ENCODE measurements around the gene SUGP2. TPM values are rescaled to one million over a fixed set of nuclear protein-coding genes. Genes with fewer than 3 reads are reported as not detected.
A peak's percentile ranks its signal among the peaks of the same experiment; 100 is the strongest.

Gene SUGP2
- total and polyA plus RNA-seq, 2 experiments from 2014 or later: 28.8 to 29.7 TPM

GRCh38 chr19:19043881-19044280 lies 10.6 kb upstream of the SUGP2 start:
- Histone ChIP-seq H3K4me2 (ENCODE audit: unreplicated experiment) (no peak overlapping the region), H4K20me1 (ENCODE audit: insufficient read depth) (no peaks in the 10 kb centered on the region), H3K9ac (no peak overlapping the region), H3F3A (ENCODE audit: insufficient read depth) (0 out of 2 replicates have a peak, but pooled peaks cover 12% of the 10 kb centered on the region), H3K27ac (no peak overlapping the region), H2AFZ (no peak overlapping the region), H3K9me2 (ENCODE audit: insufficient read depth) (no peaks in the 10 kb centered on the region), H3K4me1 (ENCODE audit: insufficient read depth) (peaks cover 5% of the 10 kb centered on the region; the same call in 1 of the 2 replicates), H3K9me3 (ENCODE audit: low read depth) (no peaks in the 10 kb centered on the region), H3K4me3 (no peak overlapping the region), H3K27me3 (replicated peaks; ENCODE audit: insufficient read depth) (no peaks in the 10 kb centered on the region), H3K36me3 (ENCODE audit: low read depth) (no peaks in the 10 kb centered on the region; the same call in 1 of the 2 replicates), H3K79me2 (ENCODE audit: insufficient read depth) (peaks cover 42% of the 10 kb centered on the region)
- in situ Hi-C loops (cut with MboI): no loop called here
- TF ChIP-seq EZH2phosphoT487 (IDR thresholded peaks at IDR 0.05; ENCODE audit: insufficient read depth, low read depth) (no peak), EZH2 (IDR thresholded peaks at IDR 0.05; ENCODE audit: insufficient read depth, poor library complexity, severe bottlenecking) (no peak)
- 91 to 93% methylated on average over 6 of the region's 6 CpGs for WGBS, 2 experiments (ENCODE audit: low coverage in 1 of 2, low lambda C conversion rate in 2 of 2, missing lambda C conversion rate in 2 of 2)
- no peak for DNase-seq

GRCh38 chr19:19043481-19043880 lies 10.2 kb upstream of the SUGP2 start:
- Histone ChIP-seq H3K4me3 (no peak overlapping the region), H3K27me3 (replicated peaks; ENCODE audit: insufficient read depth) (no peaks in the 10 kb centered on the region), H2AFZ (no peak overlapping the region), H3K9ac (no peak overlapping the region), H3K36me3 (ENCODE audit: low read depth) (no peaks in the 10 kb centered on the region; the same call in 1 of the 2 replicates), H3K4me1 (ENCODE audit: insufficient read depth) (peaks cover 5% of the 10 kb centered on the region; the same call in 1 of the 2 replicates), H3F3A (ENCODE audit: insufficient read depth) (0 out of 2 replicates have a peak, but pooled peaks cover 12% of the 10 kb centered on the region), H3K27ac (no peak overlapping the region), H3K79me2 (ENCODE audit: insufficient read depth) (peaks cover 46% of the 10 kb centered on the region), H3K9me2 (ENCODE audit: insufficient read depth) (no peaks in the 10 kb centered on the region), H3K9me3 (ENCODE audit: low read depth) (no peaks in the 10 kb centered on the region), H3K4me2 (ENCODE audit: unreplicated experiment) (no peak overlapping the region), H4K20me1 (ENCODE audit: insufficient read depth) (no peaks in the 10 kb centered on the region)
- no peak for DNase-seq
- TF ChIP-seq EZH2 (IDR thresholded peaks at IDR 0.05; ENCODE audit: insufficient read depth, poor library complexity, severe bottlenecking) (no peak), EZH2phosphoT487 (IDR thresholded peaks at IDR 0.05; ENCODE audit: insufficient read depth, low read depth) (no peak)
- in situ Hi-C loops (cut with MboI): no loop called here
- WGBS, 2 experiments (ENCODE audit: low coverage in 1 of 2, low lambda C conversion rate in 2 of 2, missing lambda C conversion rate in 2 of 2): 81 to 92% methylated on average over 6 of the region's 6 CpGs

- no peaks in the 10 kb centered on the region for H4K20me1 ChIP-seq (ENCODE audit: insufficient read depth)
- H3F3A ChIP-seq (ENCODE audit: insufficient read depth): 0 out of 2 replicates have a peak, but pooled peaks cover 12% of the 10 kb centered on the region
- H3K9me2 ChIP-seq (ENCODE audit: insufficient read depth): no peaks in the 10 kb centered on the region
- TF ChIP-seq EZH2 (IDR thresholded peaks at IDR 0.05; ENCODE audit: insufficient read depth, poor library complexity, severe bottlenecking) (no peak), EZH2phosphoT487 (IDR thresholded peaks at IDR 0.05; ENCODE audit: insufficient read depth, low read depth) (no peak)
- H3K27me3 ChIP-seq (replicated peaks; ENCODE audit: insufficient read depth): no peaks in the 10 kb centered on the region
- in situ Hi-C loops (cut with MboI): no loop called here
- peaks cover 5% of the 10 kb centered on the region; the same call in 1 of the 2 replicates for H3K4me1 ChIP-seq (ENCODE audit: insufficient read depth)
- H3K27ac ChIP-seq: no peak overlapping the region
- no peaks in the 10 kb centered on the region for H3K9me3 ChIP-seq (ENCODE audit: low read depth)
- no peaks in the 10 kb centered on the region; the same call in 1 of the 2 replicates for H3K36me3 ChIP-seq (ENCODE audit: low read depth)
- 89 to 94% methylated on average over 13 of the region's 13 CpGs for WGBS, 2 experiments (ENCODE audit: low coverage in 1 of 2, low lambda C conversion rate in 2 of 2, missing lambda C conversion rate in 2 of 2)
- no peak overlapping the region for H3K4me3 ChIP-seq
- no peak overlapping the region for H3K9ac ChIP-seq
- DNase-seq: no peak
- peaks cover 52% of the 10 kb centered on the region for H3K79me2 ChIP-seq (ENCODE audit: insufficient read depth)
- H2AFZ ChIP-seq: no peak overlapping the region
- H3K4me2 ChIP-seq (ENCODE audit: unreplicated experiment): no peak overlapping the region
These were observed 9.5 kb upstream of the SUGP2 start for GRCh38 chr19:19042732-19043280.

- no peaks in the 10 kb centered on the region; the same call in 1 of the 2 replicates for H3K36me3 ChIP-seq (ENCODE audit: low read depth)
- no peaks in the 10 kb centered on the region for H3K9me2 ChIP-seq (ENCODE audit: insufficient read depth)
- H3K4me3 ChIP-seq: no peak overlapping the region
- no peak overlapping the region for H3K9ac ChIP-seq
- H3K79me2 ChIP-seq (ENCODE audit: insufficient read depth): peaks cover 76% of the 10 kb centered on the region
- TF ChIP-seq EZH2 (IDR thresholded peaks at IDR 0.05; ENCODE audit: insufficient read depth, poor library complexity, severe bottlenecking) (no peak), EZH2phosphoT487 (IDR thresholded peaks at IDR 0.05; ENCODE audit: insufficient read depth, low read depth) (no peak)
- H2AFZ ChIP-seq: no peak overlapping the region
- H3K4me2 ChIP-seq (ENCODE audit: unreplicated experiment): no peak overlapping the region
- DNase-seq: peak; percentile 80
- 41 to 47% methylated on average over 7 of the region's 7 CpGs for WGBS, 2 experiments (ENCODE audit: low coverage in 1 of 2, low lambda C conversion rate in 2 of 2, missing lambda C conversion rate in 2 of 2)
- H3K27me3 ChIP-seq (replicated peaks; ENCODE audit: insufficient read depth): no peaks in the 10 kb centered on the region
- H3K9me3 ChIP-seq (ENCODE audit: low read depth): no peaks in the 10 kb centered on the region
- in situ Hi-C loops (cut with MboI): no loop called here
- H4K20me1 ChIP-seq (ENCODE audit: insufficient read depth): no peaks in the 10 kb centered on the region
- 0 out of 2 replicates have a peak, but pooled peaks cover 12% of the 10 kb centered on the region for H3F3A ChIP-seq (ENCODE audit: insufficient read depth)
- H3K27ac ChIP-seq: no peak overlapping the region
- peaks cover 5% of the 10 kb centered on the region; the same call in 1 of the 2 replicates for H3K4me1 ChIP-seq (ENCODE audit: insufficient read depth)
These were observed 7.1 kb upstream of the SUGP2 start for GRCh38 chr19:19040417-19040816.

Data from GM23248 (cell line).